Tibial nerve (tissue), 4 donors: ENCODE data around the gene ABLIM2. TPM values are rescaled to one million over a fixed set of nuclear protein-coding genes. Genes with fewer than 3 reads are reported as not detected.

Experiments used
- DNase-seq, 2 donors: peaks; one replicate each; pipeline ENCODE4 v3.0.0-alpha.2; 2019; ENCODE audit warnings: low spot score in 2 of 2
- H3K27ac ChIP-seq, 4 donors: fragments of 200-600 bp; sonication (generic) in 3 of 4; one replicate each; pipeline ENCODE4 v1.5.1; 2017 to 2019; ENCODE audit warnings: mild to moderate bottlenecking in 1 of 4
- H3K27me3 ChIP-seq, 2 donors: fragments of 200-600 bp; sonication (generic) in 1 of 2; one replicate each; pipeline versions ENCODE4 v1.5.1 to v1.6.0; 2017 to 2019
- H3K36me3 ChIP-seq, 3 donors: fragments of 200-600 bp; sonication (generic); one replicate each; pipeline ENCODE4 v1.5.1; 2018 to 2019
- H3K4me1 ChIP-seq, 4 donors: fragments of 200-600 bp; sonication (generic) in 3 of 4; one replicate each; pipeline ENCODE4 v1.5.1; 2017 to 2019
- H3K4me3 ChIP-seq, 4 donors: fragments of 200-600 bp; sonication (generic) in 3 of 4; one replicate each; pipeline ENCODE4 v1.5.1; 2017 to 2019; ENCODE audit warnings: mild to moderate bottlenecking in 1 of 4, moderate library complexity in 1 of 4
- H3K9me3 ChIP-seq, 4 donors: fragments of 200-600 bp; sonication (generic) in 3 of 4; one replicate each; pipeline ENCODE4 v1.5.1; 2017 to 2019
- CTCF ChIP-seq, 5 experiments: fragments of 200-600 bp in 3 of 5; fragments of 450-650 bp in 2 of 5; sonication (generic) in 3 of 5; IDR thresholded peaks; one replicate each; pipeline ENCODE4 v1.5.1; 2016 to 2019; ENCODE audit warnings: antibody characterized with exemption in 5 of 5, mild to moderate bottlenecking in 3 of 5, moderate library complexity in 2 of 5
- EP300 ChIP-seq, 2 donors: sonication (generic); formaldehyde crosslinking; IDR thresholded peaks; one replicate each; pipeline ENCODE4 v1.6.1; 2017; ENCODE audit warnings: antibody characterized with exemption in 2 of 2, mild to moderate bottlenecking in 1 of 2
- POLR2A ChIP-seq, 2 donors: fragments of 450-650 bp; IDR thresholded peaks; one replicate each; pipeline ENCODE4 v1.6.1; 2017; ENCODE audit warnings: antibody characterized with exemption in 2 of 2, mild to moderate bottlenecking in 2 of 2, moderate library complexity in 2 of 2
- WGBS, 2 donors: methylation state at CpG; one replicate each; pipeline ENCODE4 v1.1.5; 2018; 5-methylcytosine and 5-hydroxymethylcytosine counted together
- total RNA-seq, 4 donors: library from RNA; depleted of rRNA; stranded (reverse); fragments of >200 nt; gene quantifications; one replicate each; pipeline ENCODE4 v1.1.0, GENCODE V29; 2016

Gene ABLIM2
- total RNA-seq, 4 donors from 2014 or later, result 29.1 to 125 (median 41.7) TPM

- Histone ChIP-seq H3K9me3 (no peaks in the 10 kb centered on the region), H3K4me3 (no peak overlapping the region), H3K4me1 (peaks cover 0 to 19% (median 0%) of the 10 kb centered on the region in 4 donors), H3K27ac (no peak overlapping the region), H3K36me3 (no peaks in the 10 kb centered on the region), H3K27me3 (no peaks in the 10 kb centered on the region)
- no peak for TF ChIP-seq CTCF (IDR thresholded peaks at IDR 0.05)
- no peak for TF ChIP-seq EP300 (IDR thresholded peaks at IDR 0.05)
- TF ChIP-seq POLR2A (IDR thresholded peaks at IDR 0.05), result no peak
- DNase-seq, result no peak
- WGBS, 2 donors, result 85% methylated on average over 17 to 21 of the region's 21 CpGs
These were observed 75.4 kb downstream of the ABLIM2 start for GRCh38 chr4:8083086-8083825.

GRCh38 chr4:8082517-8083055, 76.0 kb downstream of the ABLIM2 start:
- Histone ChIP-seq H3K27me3 (no peaks in the 10 kb centered on the region), H3K36me3 (peaks cover 0 to under 1% (median 0%) of the 10 kb centered on the region in 3 donors), H3K27ac (no peak overlapping the region), H3K4me3 (no peak overlapping the region), H3K4me1 (peaks cover 0 to 19% (median 0%) of the 10 kb centered on the region in 4 donors), H3K9me3 (no peaks in the 10 kb centered on the region)
- no peak for TF ChIP-seq POLR2A (IDR thresholded peaks at IDR 0.05)
- no peak for TF ChIP-seq EP300 (IDR thresholded peaks at IDR 0.05)
- no peak for TF ChIP-seq CTCF (IDR thresholded peaks at IDR 0.05)
- 56 to 58% methylated on average over 9 to 10 of the region's 10 CpGs for WGBS, 2 donors
- no peak for DNase-seq

- no peak for DNase-seq
- 86 to 89% methylated on average over 28 to 29 of the region's 29 CpGs for WGBS, 2 donors
These were observed 76.7 kb downstream of the ABLIM2 start for GRCh38 chr4:8081621-8082516.

GRCh38 chr4:8081171-8081570, 77.4 kb downstream of the ABLIM2 start:
- TF ChIP-seq POLR2A (IDR thresholded peaks at IDR 0.05) (no peak), EP300 (IDR thresholded peaks at IDR 0.05) (no peak), CTCF (IDR thresholded peaks at IDR 0.05) (no peak)
- H3K4me3 ChIP-seq, result no peak overlapping the region
- no peak for DNase-seq
- peaks cover 0 to 7% (median 0%) of the 10 kb centered on the region in 4 donors for H3K4me1 ChIP-seq
- no peaks in the 10 kb centered on the region for H3K9me3 ChIP-seq
- WGBS, 2 donors, result 91 to 95% methylated on average over 10 to 11 of the region's 11 CpGs
- no peaks in the 10 kb centered on the region for H3K27me3 ChIP-seq
- H3K36me3 ChIP-seq, result peaks cover 0 to 6% (median 0%) of the 10 kb centered on the region in 3 donors
- no peak overlapping the region for H3K27ac ChIP-seq

More at GRCh38 chr4:8081621-8082516, 76.7 kb downstream of the ABLIM2 start:
- H3K27ac ChIP-seq, result no peak overlapping the region
- H3K27me3 ChIP-seq, result no peaks in the 10 kb centered on the region
- peaks cover 0 to 6% (median 0%) of the 10 kb centered on the region in 3 donors for H3K36me3 ChIP-seq
- no peak overlapping the region for H3K4me3 ChIP-seq
- TF ChIP-seq EP300 (IDR thresholded peaks at IDR 0.05), result no peak
- TF ChIP-seq POLR2A (IDR thresholded peaks at IDR 0.05), result no peak
- H3K9me3 ChIP-seq, result no peaks in the 10 kb centered on the region
- H3K4me1 ChIP-seq, result peaks cover 0 to 13% (median 0%) of the 10 kb centered on the region in 4 donors

- Histone ChIP-seq H3K27ac (no peak overlapping the region), H3K27me3 (no peaks in the 10 kb centered on the region), H3K36me3 (peaks cover 0 to 6% (median 0%) of the 10 kb centered on the region in 3 donors), H3K9me3 (no peaks in the 10 kb centered on the region), H3K4me1 (peaks cover 0 to 7% (median 0%) of the 10 kb centered on the region in 4 donors), H3K4me3 (no peak overlapping the region)
- WGBS, 2 donors, result 74 to 77% methylated on average over 5 of the region's 5 CpGs
- DNase-seq, result no peak
- no peak for TF ChIP-seq EP300 (IDR thresholded peaks at IDR 0.05)
- no peak for TF ChIP-seq POLR2A (IDR thresholded peaks at IDR 0.05)
- no peak for TF ChIP-seq CTCF (IDR thresholded peaks at IDR 0.05)
These were observed 77.9 kb downstream of the ABLIM2 start for GRCh38 chr4:8080754-8081065.
